Right atrium auricular region (tissue), 2 donors: ENCODE data around the gene RPS21. TPM values are rescaled to one million over a fixed set of nuclear protein-coding genes. Genes with fewer than 3 reads are reported as not detected.

Experiments used
- DNase-seq: peaks from one replicate; pipeline ENCODE4 v3.0.0-alpha.2; 2019; ENCODE audit warnings: low spot score
- H3K27ac ChIP-seq, 2 donors: fragments of 200-600 bp; sonication (generic); 1 replicate in 1 of 2; 2 replicates in 1 of 2; pipeline ENCODE4 v1.5.1; 2016 to 2019
- H3K27me3 ChIP-seq, 2 donors: fragments of 200-600 bp; sonication (generic); one replicate each; pipeline versions ENCODE4 v1.5.1 to v1.6.0; 2017 to 2019
- H3K36me3 ChIP-seq: fragments of 200-600 bp; sonication (generic); one replicate; pipeline ENCODE4 v1.5.1; 2016
- H3K4me1 ChIP-seq, 2 donors: fragments of 200-600 bp; sonication (generic); one replicate each; pipeline versions ENCODE4 v1.5.1 to v1.6.0; 2017 to 2019
- H3K4me3 ChIP-seq, 2 donors: fragments of 200-600 bp; sonication (generic); 1 replicate in 1 of 2; 2 replicates in 1 of 2; pipeline ENCODE4 v1.5.1; 2017 to 2019; ENCODE audit warnings: mild to moderate bottlenecking in 1 of 2, moderate library complexity in 1 of 2
- H3K9me3 ChIP-seq, 2 donors: fragments of 200-600 bp; sonication (generic); one replicate each; pipeline ENCODE4 v1.5.1; 2019
- total RNA-seq, 2 donors: library from RNA; depleted of rRNA; stranded (reverse); fragments of >200 nt; gene quantifications; one replicate each; pipeline ENCODE4 v1.1.0, GENCODE V29; 2016
- TF ChIP-seq, protein P1 (sequence below), 2 donors: fragments of 200-600 bp; sonication (generic); IDR thresholded peaks; one replicate each; pipeline ENCODE4 v1.5.1; 2019; ENCODE audit warnings: antibody characterized with exemption in 2 of 2

The RPS21 gene
- total RNA-seq, 2 donors from 2014 or later: 1,510 to 1,937 TPM

DNA sequence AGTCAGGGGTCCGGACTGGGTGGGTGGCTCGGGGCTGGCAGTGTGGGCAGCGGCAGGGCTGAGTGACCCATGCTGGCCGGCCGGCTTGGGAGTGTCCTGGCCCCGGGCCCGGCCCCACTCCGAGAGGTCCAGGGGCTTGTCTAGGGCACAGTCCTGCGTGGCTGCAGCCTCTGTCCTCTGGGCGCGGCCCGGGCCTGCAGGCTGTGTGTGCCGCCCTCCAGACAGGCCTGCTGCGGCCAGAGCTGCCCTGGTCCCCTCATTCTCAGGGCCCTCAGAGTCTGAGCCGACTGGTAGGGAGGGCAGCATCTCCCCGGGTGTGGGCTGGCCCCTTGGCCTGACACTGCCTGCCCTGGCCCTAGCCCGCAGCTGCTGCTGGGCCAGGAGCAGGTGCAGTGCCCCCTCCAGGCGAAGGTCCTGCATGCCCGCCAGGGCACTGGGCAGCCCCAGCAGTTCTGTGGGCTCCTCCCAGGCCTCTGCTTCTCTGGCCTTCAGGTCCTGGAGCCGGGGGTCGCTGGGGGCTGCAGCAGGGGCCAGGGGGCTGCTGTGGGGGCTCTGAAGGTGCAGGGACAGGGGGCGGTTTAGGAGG lies 27.1 kb downstream of the RPS21 start:
- Histone ChIP-seq H3K27ac (no peak overlapping the region), H3K4me3 (no peak overlapping the region), H3K9me3 (no peaks in the 10 kb centered on the region), H3K4me1 (peaks cover 0 to 11% of the 10 kb centered on the region in 2 donors), H3K27me3 (no peaks in the 10 kb centered on the region), H3K36me3 (no peaks in the 10 kb centered on the region)
- DNase-seq: no peak
- TF ChIP-seq, protein P1, sequence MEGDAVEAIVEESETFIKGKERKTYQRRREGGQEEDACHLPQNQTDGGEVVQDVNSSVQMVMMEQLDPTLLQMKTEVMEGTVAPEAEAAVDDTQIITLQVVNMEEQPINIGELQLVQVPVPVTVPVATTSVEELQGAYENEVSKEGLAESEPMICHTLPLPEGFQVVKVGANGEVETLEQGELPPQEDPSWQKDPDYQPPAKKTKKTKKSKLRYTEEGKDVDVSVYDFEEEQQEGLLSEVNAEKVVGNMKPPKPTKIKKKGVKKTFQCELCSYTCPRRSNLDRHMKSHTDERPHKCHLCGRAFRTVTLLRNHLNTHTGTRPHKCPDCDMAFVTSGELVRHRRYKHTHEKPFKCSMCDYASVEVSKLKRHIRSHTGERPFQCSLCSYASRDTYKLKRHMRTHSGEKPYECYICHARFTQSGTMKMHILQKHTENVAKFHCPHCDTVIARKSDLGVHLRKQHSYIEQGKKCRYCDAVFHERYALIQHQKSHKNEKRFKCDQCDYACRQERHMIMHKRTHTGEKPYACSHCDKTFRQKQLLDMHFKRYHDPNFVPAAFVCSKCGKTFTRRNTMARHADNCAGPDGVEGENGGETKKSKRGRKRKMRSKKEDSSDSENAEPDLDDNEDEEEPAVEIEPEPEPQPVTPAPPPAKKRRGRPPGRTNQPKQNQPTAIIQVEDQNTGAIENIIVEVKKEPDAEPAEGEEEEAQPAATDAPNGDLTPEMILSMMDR (IDR thresholded peaks at IDR 0.05): no peak

DNA sequence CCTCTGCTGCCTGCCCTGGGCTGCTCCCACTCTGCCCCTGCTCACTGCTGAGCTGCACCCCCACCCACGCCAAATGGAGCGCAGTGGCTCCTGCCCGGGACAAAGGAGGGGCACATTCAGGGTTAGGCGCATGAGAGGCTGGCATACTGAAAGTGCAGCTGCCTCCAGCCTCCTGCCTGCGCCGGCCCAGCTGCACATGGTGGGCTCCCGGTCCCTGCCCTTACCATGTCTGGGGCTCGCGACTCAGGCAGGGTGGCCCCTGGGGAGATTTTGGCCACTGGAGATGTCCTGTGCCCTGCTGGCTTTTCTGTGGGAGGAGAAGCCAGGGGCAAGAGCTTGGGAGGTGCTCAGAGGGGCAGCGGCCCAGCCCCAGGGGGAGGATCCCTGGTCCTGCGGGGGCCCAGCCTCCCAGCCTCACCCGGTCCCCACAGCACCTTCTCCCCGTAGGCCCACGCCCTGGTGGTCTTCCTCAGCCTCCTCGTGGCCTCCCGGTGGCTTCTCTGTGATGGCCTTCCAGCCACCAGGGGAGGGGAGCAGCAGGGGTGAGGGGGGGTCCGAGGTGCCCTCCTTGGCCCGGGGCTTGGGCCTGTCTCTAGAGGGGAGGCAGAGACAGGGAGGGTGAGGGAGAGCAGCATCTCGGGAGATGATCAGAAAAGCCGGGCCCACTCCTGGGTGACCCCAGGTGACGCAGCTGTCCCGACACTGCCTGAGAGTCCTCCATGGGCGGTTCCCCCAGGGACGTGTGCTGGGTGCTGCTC lies 28.6 kb downstream of the RPS21 start:
- TF ChIP-seq, protein P1 (IDR thresholded peaks at IDR 0.05): no peak
- H3K4me1 ChIP-seq: peaks cover 0 to under 1% of the 10 kb centered on the region in 2 donors

DNA sequence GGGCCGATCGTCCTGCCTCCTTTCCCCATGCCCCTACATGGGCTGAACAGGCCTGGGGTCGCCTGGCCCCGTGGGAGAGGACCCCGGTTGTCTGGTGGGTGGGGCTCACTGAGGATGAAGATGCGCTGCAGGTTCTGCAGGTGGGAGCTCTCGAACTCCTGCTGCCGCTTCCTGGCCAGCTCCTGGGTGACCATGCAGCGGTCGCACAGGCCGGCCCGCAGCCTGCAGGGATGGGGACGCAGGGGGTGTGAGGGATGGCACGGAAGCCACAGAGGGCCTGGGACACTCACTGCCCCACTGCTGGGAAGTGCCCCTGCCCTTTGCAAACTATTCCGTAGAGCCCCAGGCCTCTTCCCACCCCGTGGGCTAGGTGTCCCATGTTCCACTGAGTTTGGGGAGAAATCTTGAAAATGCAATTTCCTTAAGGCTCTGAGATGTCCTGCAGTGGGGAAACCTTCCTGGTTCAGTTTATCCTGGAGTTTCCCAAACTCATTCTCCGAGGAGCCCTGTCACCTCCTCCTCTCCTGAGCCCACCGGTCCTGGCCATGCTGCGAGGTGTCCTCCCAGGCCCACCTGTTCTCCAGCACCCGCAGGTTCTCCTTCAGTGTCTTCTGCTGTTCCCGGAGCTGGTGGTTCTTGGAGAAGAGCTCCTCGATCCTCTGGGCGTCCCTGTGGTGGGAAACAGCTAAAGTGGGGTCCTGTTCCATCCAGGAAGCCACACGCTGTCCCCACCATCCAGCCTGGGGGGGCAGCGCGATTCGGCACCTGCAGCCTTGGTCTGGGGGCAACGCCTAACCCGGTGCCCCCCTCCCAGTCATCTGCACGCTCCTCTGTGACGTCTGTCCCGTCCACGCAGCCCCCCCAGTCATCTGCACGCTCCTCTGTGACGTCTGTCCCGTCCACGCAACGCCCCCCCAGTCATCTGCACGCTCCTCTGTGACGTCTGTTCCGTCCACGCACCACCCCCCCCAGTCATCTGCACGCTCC lies 30.0 kb downstream of the RPS21 start:
- no peaks in the 10 kb centered on the region for H3K36me3 ChIP-seq
- no peak overlapping the region for H3K27ac ChIP-seq
- no peaks in the 10 kb centered on the region for H3K9me3 ChIP-seq
- TF ChIP-seq, protein P1 (IDR thresholded peaks at IDR 0.05): no peak
- no peak for DNase-seq
- no peak overlapping the region for H3K4me3 ChIP-seq
- H3K27me3 ChIP-seq: no peaks in the 10 kb centered on the region
- H3K4me1 ChIP-seq: no peaks in the 10 kb centered on the region

More for the DNA sequence above, 28.6 kb downstream of the RPS21 start:
- DNase-seq: no peak
- H3K27ac ChIP-seq: no peak overlapping the region
- H3K9me3 ChIP-seq: no peaks in the 10 kb centered on the region
- H3K27me3 ChIP-seq: no peaks in the 10 kb centered on the region
- H3K36me3 ChIP-seq: no peaks in the 10 kb centered on the region
- H3K4me3 ChIP-seq: no peak overlapping the region

DNA sequence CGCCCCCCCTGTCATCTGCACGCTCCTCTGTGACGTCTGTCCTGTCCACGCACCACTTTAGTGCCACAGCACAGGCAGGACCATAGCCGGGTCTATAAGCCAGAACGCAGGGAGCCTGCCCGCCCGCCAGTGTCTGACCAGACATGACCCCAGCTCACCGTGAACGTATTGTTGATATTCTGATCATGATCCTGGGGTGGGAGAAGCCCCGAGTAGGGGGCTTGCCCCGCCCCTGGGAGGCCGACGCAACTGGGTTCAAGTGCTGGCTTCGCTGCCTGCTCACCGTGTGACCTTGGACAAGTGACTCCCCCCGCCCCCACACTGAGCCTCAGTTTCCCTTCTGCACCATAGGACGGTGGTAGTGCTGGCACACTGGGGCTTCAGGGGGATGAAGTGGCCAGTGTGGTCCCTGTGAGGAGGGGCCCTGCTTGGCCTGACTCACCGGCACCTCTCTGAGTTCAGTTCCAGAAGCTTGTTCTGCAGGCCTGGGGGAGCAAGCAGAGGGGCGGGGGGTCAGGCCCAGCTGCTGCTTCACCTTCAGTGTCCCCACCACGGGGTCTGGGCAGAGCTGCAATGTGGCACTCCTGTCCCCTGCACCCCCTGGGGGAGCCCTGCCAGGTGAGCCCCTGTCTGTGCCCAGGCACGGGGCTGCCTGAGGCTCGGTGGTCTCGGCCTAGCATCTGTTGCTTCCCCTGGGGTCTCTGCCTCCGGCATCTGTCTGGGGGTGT lies 31.2 kb downstream of the RPS21 start:
- Histone ChIP-seq H3K27ac (no peak overlapping the region), H3K9me3 (no peaks in the 10 kb centered on the region), H3K4me3 (no peak overlapping the region), H3K4me1 (no peaks in the 10 kb centered on the region), H3K27me3 (no peaks in the 10 kb centered on the region), H3K36me3 (no peaks in the 10 kb centered on the region)
- TF ChIP-seq, protein P1 (IDR thresholded peaks at IDR 0.05): no peak
- DNase-seq: no peak
